AG04449 (cell line): ENCODE measurements around the gene FAM20C.

Experiments used
- CTCF ChIA-PET: fragments of 350-600 bp; formaldehyde crosslinking; extraction: SDS; loops from one replicate; lab custom pipeline; 2021; ENCODE audit warnings: antibody characterized with exemption; lab: Yijun Ruan, JAX
- POLR2A ChIA-PET: fragments of 400-600, 350-600 bp; formaldehyde crosslinking; extraction: SDS; loops from one replicate; lab custom pipeline; 2020; ENCODE audit warnings: antibody characterized with exemption, inconsistent platforms; lab: Yijun Ruan, JAX
- DNase-seq: peaks from one replicate; pipeline ENCODE4 v3.0.0-alpha.2; 2010; ENCODE audit warnings: low read depth, low spot score
- H3K4me3 ChIP-seq: 2 replicates; pipeline ENCODE4 v1.5.1; 2011; ENCODE audit warnings: low read depth, mild to moderate bottlenecking, control low read depth, low read length
- TF ChIP-seq, protein P1 (sequence below): IDR thresholded peaks from one replicate; pipeline ENCODE4 v1.5.1; 2011; ENCODE audit warnings: mild to moderate bottlenecking, moderate library complexity, low read length, control low read depth, inconsistent platforms; ENCODE audit not compliant: insufficient read depth; ENCODE audit errors: missing control alignments

FAM20C gene

DNA sequence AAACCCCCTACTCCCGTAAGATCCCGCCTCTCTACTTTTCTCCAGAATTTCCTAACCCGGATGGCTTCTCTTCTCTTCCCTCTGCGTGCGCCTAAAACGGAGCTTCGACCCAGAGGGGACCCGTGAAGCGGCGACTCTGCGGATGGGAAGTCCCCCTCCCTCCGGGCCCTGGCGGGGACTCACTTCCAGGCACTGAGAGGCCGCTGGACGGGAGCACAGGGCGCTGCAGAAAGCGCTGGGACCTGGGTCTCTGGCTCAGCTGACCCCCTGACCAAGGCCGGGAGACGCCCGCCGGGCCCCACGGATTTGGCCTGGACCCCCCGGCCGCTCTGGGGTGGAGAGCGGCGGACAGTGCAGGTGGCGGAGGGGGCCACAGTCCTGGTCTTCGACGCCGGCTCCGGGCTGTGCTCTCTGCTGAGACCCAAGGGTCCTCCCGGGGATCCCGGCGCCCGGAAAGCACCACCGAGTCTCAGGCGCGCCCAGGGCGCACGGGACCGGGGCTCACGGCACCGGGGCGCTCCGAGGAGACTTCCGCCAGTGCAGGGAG, 96.9 kb downstream of the FAM20C start:
- H3K4me3 ChIP-seq, result no peak overlapping the region
- POLR2A ChIA-PET, result no interaction called here
- DNase-seq, result no peak
- TF ChIP-seq, protein P1, sequence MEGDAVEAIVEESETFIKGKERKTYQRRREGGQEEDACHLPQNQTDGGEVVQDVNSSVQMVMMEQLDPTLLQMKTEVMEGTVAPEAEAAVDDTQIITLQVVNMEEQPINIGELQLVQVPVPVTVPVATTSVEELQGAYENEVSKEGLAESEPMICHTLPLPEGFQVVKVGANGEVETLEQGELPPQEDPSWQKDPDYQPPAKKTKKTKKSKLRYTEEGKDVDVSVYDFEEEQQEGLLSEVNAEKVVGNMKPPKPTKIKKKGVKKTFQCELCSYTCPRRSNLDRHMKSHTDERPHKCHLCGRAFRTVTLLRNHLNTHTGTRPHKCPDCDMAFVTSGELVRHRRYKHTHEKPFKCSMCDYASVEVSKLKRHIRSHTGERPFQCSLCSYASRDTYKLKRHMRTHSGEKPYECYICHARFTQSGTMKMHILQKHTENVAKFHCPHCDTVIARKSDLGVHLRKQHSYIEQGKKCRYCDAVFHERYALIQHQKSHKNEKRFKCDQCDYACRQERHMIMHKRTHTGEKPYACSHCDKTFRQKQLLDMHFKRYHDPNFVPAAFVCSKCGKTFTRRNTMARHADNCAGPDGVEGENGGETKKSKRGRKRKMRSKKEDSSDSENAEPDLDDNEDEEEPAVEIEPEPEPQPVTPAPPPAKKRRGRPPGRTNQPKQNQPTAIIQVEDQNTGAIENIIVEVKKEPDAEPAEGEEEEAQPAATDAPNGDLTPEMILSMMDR, result no peak
- CTCF ChIA-PET, result no interaction called here

DNA sequence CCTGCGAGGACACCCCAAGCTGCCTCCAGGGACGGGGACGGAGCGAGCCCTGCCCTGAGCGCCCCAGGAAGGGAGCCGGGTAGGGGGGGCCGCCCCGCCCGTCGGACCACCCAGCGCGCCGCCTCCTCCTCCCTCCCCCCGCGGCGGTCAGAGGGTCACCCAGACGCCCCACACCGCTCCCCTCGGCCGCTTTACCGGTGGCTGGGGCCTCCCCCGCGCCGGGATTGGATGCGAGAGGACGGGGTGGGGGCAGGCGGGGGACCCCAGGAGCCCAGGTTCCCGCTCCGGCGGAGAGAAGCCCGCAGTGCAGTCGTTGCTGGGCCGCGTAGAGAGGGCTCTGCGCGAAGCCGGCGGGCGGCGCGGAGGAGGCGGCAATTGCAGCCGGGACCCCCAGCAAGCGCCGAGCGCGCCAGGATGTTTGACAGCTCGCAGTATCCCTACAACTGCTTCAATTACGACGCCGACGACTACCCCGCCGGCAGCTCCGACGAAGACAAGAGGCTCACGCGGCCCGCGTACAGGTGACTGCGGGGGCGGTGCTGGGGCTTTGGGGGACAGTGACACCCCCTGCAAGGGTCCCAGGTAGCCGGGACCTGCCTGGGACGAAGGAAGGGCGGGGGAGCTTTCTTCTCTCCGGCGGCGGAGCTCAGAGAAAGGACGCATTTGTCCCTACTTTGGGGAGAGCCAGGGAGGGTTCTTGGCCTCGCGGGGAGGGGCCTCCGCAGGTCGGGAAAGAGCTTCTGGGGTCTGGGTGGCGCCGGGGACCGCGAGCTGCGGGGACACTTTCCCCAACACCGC, 97.6 kb downstream of the FAM20C start, which contains the start of gene FOXL3:
TSS of gene FOXL3 (plus strand) at position 415 of the 798 bp plus-strand sequence. CDS start at position 415, 0 bp downstream.
- no peak for DNase-seq
- TF ChIP-seq, protein P1, result no peak
- ChIA-PET POLR2A (no interaction called here), CTCF (no interaction called here)
- H3K4me3 ChIP-seq, result no peak within 1 kb of the TSS

DNA sequence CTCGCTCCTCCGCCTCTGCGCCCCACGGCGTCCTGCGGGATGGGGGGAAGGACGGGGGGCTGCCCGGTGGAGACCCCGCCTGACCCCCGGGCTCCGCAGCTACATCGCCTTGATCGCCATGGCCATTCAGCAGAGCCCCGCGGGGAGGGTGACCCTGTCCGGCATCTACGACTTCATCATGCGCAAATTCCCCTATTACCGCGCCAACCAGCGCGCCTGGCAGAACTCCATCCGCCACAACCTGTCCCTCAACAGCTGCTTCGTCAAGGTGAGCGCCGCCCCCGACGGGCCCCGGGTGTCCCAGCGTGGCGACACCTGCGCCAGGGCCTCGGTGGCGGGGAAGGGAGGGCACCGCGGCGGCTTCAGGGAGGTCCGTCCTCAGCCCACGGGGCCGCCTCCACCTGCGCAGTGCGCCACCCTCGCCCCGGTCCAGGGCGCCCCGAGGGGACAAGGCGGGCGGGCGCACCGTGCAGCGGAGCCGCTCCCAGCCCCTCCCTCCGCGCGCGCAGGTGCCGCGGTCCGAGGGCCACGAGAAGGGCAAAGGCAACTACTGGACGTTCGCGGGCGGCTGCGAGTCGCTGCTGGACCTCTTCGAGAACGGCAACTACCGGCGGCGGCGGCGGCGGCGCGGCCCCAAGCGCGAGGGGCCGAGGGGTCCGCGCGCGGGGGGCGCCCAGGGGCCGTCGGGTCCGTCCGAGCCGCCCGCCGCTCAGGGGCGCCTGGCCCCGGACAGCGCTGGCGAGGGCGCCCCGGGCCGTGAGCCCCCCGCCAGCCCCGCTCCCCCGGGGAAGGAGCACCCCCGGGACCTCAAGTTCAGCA, 98.4 kb downstream of the FAM20C start:
- H3K4me3 ChIP-seq, result no peak overlapping the region
- no peak for DNase-seq
- ChIA-PET CTCF (no interaction called here), POLR2A (no interaction called here)
- TF ChIP-seq, protein P1, result no peak

DNA sequence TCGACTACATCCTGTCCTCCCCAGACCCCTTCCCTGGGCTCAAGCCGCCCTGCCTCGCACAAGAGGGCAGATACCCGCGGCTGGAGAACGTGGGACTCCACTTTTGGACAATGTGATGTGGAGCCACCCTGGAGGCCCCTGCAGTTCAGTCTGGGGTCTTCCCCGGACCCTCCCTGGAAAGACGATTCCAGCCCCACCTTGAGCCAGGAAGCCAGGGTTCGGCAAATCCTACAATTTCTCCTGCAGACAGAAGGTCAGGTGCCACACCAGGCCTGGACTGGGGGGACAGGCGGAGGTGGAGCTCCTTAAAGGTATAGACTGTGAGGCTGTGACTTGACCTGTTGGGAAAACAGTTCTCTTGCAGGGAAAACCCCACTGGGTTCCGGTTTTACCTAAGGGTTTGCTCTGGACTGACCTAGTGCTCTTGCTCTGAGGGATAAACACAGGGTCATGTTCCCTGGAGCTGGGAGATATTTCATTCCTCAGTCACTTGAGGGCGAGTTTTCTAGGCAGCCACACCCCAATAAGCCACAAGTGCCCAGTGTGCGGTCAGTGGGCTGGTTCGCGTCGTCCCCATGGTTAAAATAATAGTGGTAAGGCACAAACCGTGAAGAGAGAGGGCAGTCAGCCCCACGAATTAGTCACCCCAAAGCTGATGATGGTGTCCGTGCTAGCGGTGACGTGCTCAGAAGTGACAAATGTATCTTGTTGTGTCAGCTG, 99.2 kb downstream of the FAM20C start:
- ChIA-PET CTCF (interaction anchor here (1.9 kb wide), 1 partner anchor 30 kb away, joined by 4 read pairs; no protein-coding TSS in a partner anchor), POLR2A (no interaction called here)
- TF ChIP-seq, protein P1, result no peak
- no peak overlapping the region for H3K4me3 ChIP-seq
- DNase-seq, result no peak

DNA sequence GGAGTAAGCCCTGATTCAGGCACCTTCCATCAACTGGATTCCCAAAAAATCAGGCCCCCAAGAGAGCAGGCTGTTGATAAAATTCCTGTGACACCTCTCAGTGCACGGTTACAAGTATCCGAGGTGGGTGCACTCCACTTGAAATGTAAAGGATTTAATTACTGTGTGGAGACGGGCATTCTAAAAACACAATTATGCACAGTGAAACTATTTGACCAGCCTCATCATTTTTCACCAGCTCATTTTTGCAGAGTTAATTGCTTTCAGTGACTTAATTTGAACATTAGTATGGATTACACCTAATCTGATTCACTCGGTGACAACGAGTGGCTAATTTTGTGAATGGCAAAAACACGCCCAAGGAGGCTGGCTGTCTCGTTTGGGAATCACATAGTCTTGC, 99.9 kb downstream of the FAM20C start:
- CTCF ChIA-PET, result interaction anchor here (1.9 kb wide), 1 partner anchor 29 kb away, joined by 4 read pairs; no protein-coding TSS in a partner anchor
- DNase-seq, result no peak

More for the DNA sequence above, 99.9 kb downstream of the FAM20C start:
- TF ChIP-seq, protein P1, result no peak
- H3K4me3 ChIP-seq, result no peak overlapping the region
- POLR2A ChIA-PET, result no interaction called here
